ENCODE measurements around the gene RANBP17.

Gene RANBP17

GRCh38 chr5:171226864-171227263 lies 365.0 kb downstream of the RANBP17 start:
- no peaks in the 10 kb centered on the region for H4K20me1 ChIP-seq (ENCODE audit: insufficient read depth, low read length)
- no peak for TF ChIP-seq EZH2 (optimal IDR thresholded peaks at IDR 0.05; ENCODE audit: low read depth, low read length)
- TF ChIP-seq EZH2phosphoT487 (IDR thresholded peaks at IDR 0.05; ENCODE audit: low read length): no peak
- TF ChIP-seq, protein P1, sequence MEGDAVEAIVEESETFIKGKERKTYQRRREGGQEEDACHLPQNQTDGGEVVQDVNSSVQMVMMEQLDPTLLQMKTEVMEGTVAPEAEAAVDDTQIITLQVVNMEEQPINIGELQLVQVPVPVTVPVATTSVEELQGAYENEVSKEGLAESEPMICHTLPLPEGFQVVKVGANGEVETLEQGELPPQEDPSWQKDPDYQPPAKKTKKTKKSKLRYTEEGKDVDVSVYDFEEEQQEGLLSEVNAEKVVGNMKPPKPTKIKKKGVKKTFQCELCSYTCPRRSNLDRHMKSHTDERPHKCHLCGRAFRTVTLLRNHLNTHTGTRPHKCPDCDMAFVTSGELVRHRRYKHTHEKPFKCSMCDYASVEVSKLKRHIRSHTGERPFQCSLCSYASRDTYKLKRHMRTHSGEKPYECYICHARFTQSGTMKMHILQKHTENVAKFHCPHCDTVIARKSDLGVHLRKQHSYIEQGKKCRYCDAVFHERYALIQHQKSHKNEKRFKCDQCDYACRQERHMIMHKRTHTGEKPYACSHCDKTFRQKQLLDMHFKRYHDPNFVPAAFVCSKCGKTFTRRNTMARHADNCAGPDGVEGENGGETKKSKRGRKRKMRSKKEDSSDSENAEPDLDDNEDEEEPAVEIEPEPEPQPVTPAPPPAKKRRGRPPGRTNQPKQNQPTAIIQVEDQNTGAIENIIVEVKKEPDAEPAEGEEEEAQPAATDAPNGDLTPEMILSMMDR (IDR thresholded peaks at IDR 0.05; ENCODE audit: low read length): no peak
- H3K36me3 ChIP-seq (replicated peaks; ENCODE audit: insufficient read depth, low read length): no peaks in the 10 kb centered on the region
- no peaks in the 10 kb centered on the region for H3K9me2 ChIP-seq (replicated peaks; ENCODE audit: insufficient read depth, low read length)
- no peaks in the 10 kb centered on the region for H3K79me2 ChIP-seq (ENCODE audit: low read length)
- H3K9me3 ChIP-seq (replicated peaks; ENCODE audit: insufficient read depth, low read length): no peaks in the 10 kb centered on the region
- H3K4me2 ChIP-seq (ENCODE audit: low read depth, low read length): no peak overlapping the region
- DNase-seq: no peak
- no peak overlapping the region for H3K9ac ChIP-seq (ENCODE audit: low read length)
- H3K4me1 ChIP-seq (ENCODE audit: low read length): no peaks in the 10 kb centered on the region
- H3K27me3 ChIP-seq (replicated peaks; ENCODE audit: insufficient read depth, low read length): no peaks in the 10 kb centered on the region
- H2AFZ ChIP-seq (ENCODE audit: low read length): no peak overlapping the region
- no peak overlapping the region for H3K27ac ChIP-seq (ENCODE audit: low read length)
- H3F3A ChIP-seq (ENCODE audit: insufficient read depth, low read length): no peaks in the 10 kb centered on the region
- H3K4me3 ChIP-seq (ENCODE audit: low read length): no peak overlapping the region

- no peak overlapping the region for H3K9ac ChIP-seq (ENCODE audit: low read length)
- no peaks in the 10 kb centered on the region for H3K27me3 ChIP-seq (replicated peaks; ENCODE audit: insufficient read depth, low read length)
- H3K9me3 ChIP-seq (replicated peaks; ENCODE audit: insufficient read depth, low read length): no peaks in the 10 kb centered on the region
- H3F3A ChIP-seq (ENCODE audit: insufficient read depth, low read length): no peaks in the 10 kb centered on the region
- H3K4me3 ChIP-seq (ENCODE audit: low read length): no peak overlapping the region
- no peaks in the 10 kb centered on the region for H3K9me2 ChIP-seq (replicated peaks; ENCODE audit: insufficient read depth, low read length)
- no peak for TF ChIP-seq EZH2 (optimal IDR thresholded peaks at IDR 0.05; ENCODE audit: low read depth, low read length)
- no peak for TF ChIP-seq EZH2phosphoT487 (IDR thresholded peaks at IDR 0.05; ENCODE audit: low read length)
- TF ChIP-seq, protein P1 (IDR thresholded peaks at IDR 0.05; ENCODE audit: low read length): no peak
- H3K36me3 ChIP-seq (replicated peaks; ENCODE audit: insufficient read depth, low read length): no peaks in the 10 kb centered on the region
- no peaks in the 10 kb centered on the region for H4K20me1 ChIP-seq (ENCODE audit: insufficient read depth, low read length)
- no peaks in the 10 kb centered on the region for H3K79me2 ChIP-seq (ENCODE audit: low read length)
- H2AFZ ChIP-seq (ENCODE audit: low read length): no peak overlapping the region
- no peak overlapping the region for H3K27ac ChIP-seq (ENCODE audit: low read length)
- H3K4me2 ChIP-seq (ENCODE audit: low read depth, low read length): no peak overlapping the region
- no peaks in the 10 kb centered on the region for H3K4me1 ChIP-seq (ENCODE audit: low read length)
- no peak for DNase-seq
Measured at GRCh38 chr5:171236651-171237050, 374.8 kb downstream of the RANBP17 start.

DNA sequence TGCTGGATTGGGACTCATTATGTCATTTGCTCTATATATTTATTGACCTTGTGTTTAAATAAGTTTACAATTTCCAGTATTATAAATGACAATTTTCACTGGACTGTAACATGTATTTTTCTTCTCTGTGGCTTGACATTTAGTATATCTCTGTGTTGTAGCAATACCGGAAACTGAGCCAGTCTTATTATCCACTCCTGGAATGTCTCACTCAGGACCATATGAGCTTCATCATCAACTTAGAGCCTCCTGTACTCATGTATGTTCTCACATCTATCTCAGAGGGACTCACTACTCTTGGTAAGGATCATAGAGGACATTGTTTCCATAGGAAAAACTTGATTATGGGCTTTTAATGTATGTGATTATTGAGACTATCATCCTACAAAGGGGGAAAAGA lies 380.7 kb downstream of the RANBP17 start:
- no peak for TF ChIP-seq EZH2 (optimal IDR thresholded peaks at IDR 0.05; ENCODE audit: low read depth, low read length)
- TF ChIP-seq, protein P1 (IDR thresholded peaks at IDR 0.05; ENCODE audit: low read length): no peak
- TF ChIP-seq EZH2phosphoT487 (IDR thresholded peaks at IDR 0.05; ENCODE audit: low read length): no peak
- Histone ChIP-seq H3K4me2 (ENCODE audit: low read depth, low read length) (no peak overlapping the region), H3K27ac (ENCODE audit: low read length) (no peak overlapping the region), H3K79me2 (ENCODE audit: low read length) (no peaks in the 10 kb centered on the region), H2AFZ (ENCODE audit: low read length) (no peak overlapping the region), H4K20me1 (ENCODE audit: insufficient read depth, low read length) (no peaks in the 10 kb centered on the region), H3K4me3 (ENCODE audit: low read length) (no peak overlapping the region), H3K4me1 (ENCODE audit: low read length) (no peaks in the 10 kb centered on the region), H3K9me2 (replicated peaks; ENCODE audit: insufficient read depth, low read length) (no peaks in the 10 kb centered on the region), H3K9ac (ENCODE audit: low read length) (no peak overlapping the region), H3K27me3 (replicated peaks; ENCODE audit: insufficient read depth, low read length) (no peaks in the 10 kb centered on the region), H3K36me3 (replicated peaks; ENCODE audit: insufficient read depth, low read length) (no peaks in the 10 kb centered on the region), H3F3A (ENCODE audit: insufficient read depth, low read length) (no peaks in the 10 kb centered on the region), H3K9me3 (replicated peaks; ENCODE audit: insufficient read depth, low read length) (no peaks in the 10 kb centered on the region)
- DNase-seq: no peak

All from MM.1S (cell line).